ENCODE results near the gene ANKMY1. TPM values are rescaled to one million over a fixed set of nuclear protein-coding genes. Genes with fewer than 3 reads are reported as not detected.

The ANKMY1 gene
- total and polyA plus RNA-seq, 2 of the 13 experiments (the other 11 are each of a cell fraction or from before 2014, with no cell fraction given): 11.7 to 18.8 TPM

DNA sequence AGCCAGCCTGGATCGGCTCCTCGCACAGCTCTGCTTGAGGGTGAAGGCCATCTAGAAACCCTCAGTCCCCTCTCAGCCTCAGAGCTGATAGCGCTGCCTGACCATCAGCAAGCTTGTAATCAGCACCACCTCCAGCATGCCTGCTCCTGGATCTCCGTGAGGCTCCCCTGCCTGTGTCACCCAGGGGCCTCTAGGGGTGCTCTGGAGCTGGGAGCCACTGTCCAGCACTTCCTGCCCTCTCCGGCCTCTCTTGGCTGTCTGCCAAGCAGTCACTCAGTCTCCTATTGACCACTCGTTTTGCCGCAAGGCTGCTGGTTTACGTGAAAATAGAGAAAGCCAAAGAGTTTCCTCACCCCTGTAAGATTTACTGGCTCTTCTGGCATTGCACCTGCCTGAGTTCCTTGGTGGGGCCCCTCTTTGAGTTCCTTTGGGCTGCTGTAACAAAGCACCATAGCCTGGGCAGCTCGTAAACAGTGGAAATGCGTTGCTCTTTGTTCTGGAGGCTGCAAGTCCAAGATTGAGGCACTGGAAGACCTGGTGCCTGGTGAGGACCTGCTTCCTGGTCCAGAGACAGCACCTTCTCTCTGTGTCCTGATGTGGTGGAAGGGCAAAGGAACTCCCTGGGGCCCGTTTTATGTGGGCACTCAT is 46.6 kb upstream of the ANKMY1 start (continued):
- TF ChIP-seq ZNF552 (CRISPR knock-in tag; IDR thresholded peaks at IDR 0.05; ENCODE audit: borderline replicate concordance) (peak; percentile 87; the same call in 1 of the 2 replicates), ZNF580 (CRISPR knock-in tag; IDR thresholded peaks at IDR 0.05; ENCODE audit: borderline replicate concordance, low read depth) (peak; percentile 46; the same call in 1 of the 2 replicates), ZNF468 (CRISPR knock-in tag; IDR thresholded peaks at IDR 0.05) (no peak), STAT5B (CRISPR knock-in tag; IDR thresholded peaks at IDR 0.05) (no peak), AHDC1 (CRISPR knock-in tag; IDR thresholded peaks at IDR 0.05; ENCODE audit: borderline replicate concordance) (no peak), MBD4 (IDR thresholded peaks at IDR 0.05; ENCODE audit: borderline replicate concordance, low read length) (no peak), ELK4 (CRISPR knock-in tag; IDR thresholded peaks at IDR 0.05; ENCODE audit: borderline replicate concordance) (no peak), KLF15 (CRISPR knock-in tag; IDR thresholded peaks at IDR 0.05; ENCODE audit: borderline replicate concordance) (no peak), RORA (CRISPR knock-in tag; IDR thresholded peaks at IDR 0.05) (no peak), FOXA3 (CRISPR knock-in tag; IDR thresholded peaks at IDR 0.05) (peak; percentile 74; the same call in 1 of the 2 replicates), KLF6 (CRISPR knock-in tag; IDR thresholded peaks at IDR 0.05) (peak; percentile 86), GABPB1 (CRISPR knock-in tag; IDR thresholded peaks at IDR 0.05) (peak; percentile 92), TSC22D2 (CRISPR knock-in tag; IDR thresholded peaks at IDR 0.05; ENCODE audit: borderline replicate concordance) (peak; percentile 73; the same call in 1 of the 2 replicates), ZBTB1 (CRISPR knock-in tag; IDR thresholded peaks at IDR 0.05; ENCODE audit: borderline replicate concordance) (no peak), SOX6 (IDR thresholded peaks at IDR 0.05) (no peak), SOX6 (CRISPR knock-in tag; IDR thresholded peaks at IDR 0.05) (peak; percentile 60; the same call in 1 of the 2 replicates), AFF4 (CRISPR knock-in tag; IDR thresholded peaks at IDR 0.05) (no peak), SALL2 (CRISPR knock-in tag; IDR thresholded peaks at IDR 0.05) (0 out of 2 replicates have a peak, but pooled peaks have one; percentile 44)

All from HepG2 (cell line).